ENCODE measurements around the gene RGS7. TPM values are rescaled to one million over a fixed set of nuclear protein-coding genes. Genes with fewer than 3 reads are reported as not detected.

RGS7 gene
- total RNA-seq, 1 donor from 2014 or later, result not detected

GRCh38 chr1:241086686-241087085 is 270.3 kb downstream of the RGS7 start:
- TF ChIP-seq CTCF (IDR thresholded peaks at IDR 0.05; ENCODE audit: insufficient read depth, low read length, severe bottlenecking), result no peak
- Histone ChIP-seq H3K27me3 (ENCODE audit: control insufficient read depth, insufficient read depth, low read length) (no peaks in the 10 kb centered on the region), H3K4me3 (ENCODE audit: low read depth, low read length) (no peak overlapping the region), H3K36me3 (ENCODE audit: control insufficient read depth, insufficient read depth, low read length) (no peaks in the 10 kb centered on the region)
- FAIRE-seq (no peak), DNase-seq (ENCODE audit: low read depth) (no peak)

DNA sequence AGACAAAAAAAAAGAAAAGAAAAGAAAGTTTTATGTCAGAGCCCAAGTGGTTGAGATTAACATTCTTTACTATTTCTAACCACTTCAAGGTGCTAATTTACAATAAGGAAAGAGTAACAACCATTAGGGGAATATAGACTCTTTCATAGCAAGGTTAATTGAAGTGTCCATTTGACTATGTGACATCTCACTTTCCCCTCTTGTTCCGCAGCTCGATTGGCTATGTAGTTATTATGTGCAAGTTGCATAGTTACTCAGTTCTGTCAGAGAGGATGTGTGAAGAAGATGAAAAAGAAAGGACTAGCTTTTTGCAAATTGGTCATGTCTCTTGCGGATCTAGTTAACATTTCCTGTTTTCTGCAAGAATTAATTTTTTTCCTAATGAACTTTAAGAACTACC is 273.7 kb downstream of the RGS7 start:
- H3K4me3 ChIP-seq (ENCODE audit: low read depth, low read length), result no peak overlapping the region
- no peak for DNase-seq (ENCODE audit: low read depth)
- no peak for TF ChIP-seq CTCF (IDR thresholded peaks at IDR 0.05; ENCODE audit: insufficient read depth, low read length, severe bottlenecking)
- no peaks in the 10 kb centered on the region for H3K36me3 ChIP-seq (ENCODE audit: control insufficient read depth, insufficient read depth, low read length)
- H3K27me3 ChIP-seq (ENCODE audit: control insufficient read depth, insufficient read depth, low read length), result no peaks in the 10 kb centered on the region
- FAIRE-seq, result no peak

- FAIRE-seq (no peak), DNase-seq (ENCODE audit: low read depth) (no peak)
- Histone ChIP-seq H3K27me3 (ENCODE audit: control insufficient read depth, insufficient read depth, low read length) (no peaks in the 10 kb centered on the region), H3K4me3 (ENCODE audit: low read depth, low read length) (no peak overlapping the region), H3K36me3 (ENCODE audit: control insufficient read depth, insufficient read depth, low read length) (no peaks in the 10 kb centered on the region)
- TF ChIP-seq CTCF (IDR thresholded peaks at IDR 0.05; ENCODE audit: insufficient read depth, low read length, severe bottlenecking), result no peak
Observed at GRCh38 chr1:241081473-241081872, 275.5 kb downstream of the RGS7 start.

GRCh38 chr1:241079459-241079858 is 277.5 kb downstream of the RGS7 start:
- no peaks in the 10 kb centered on the region for H3K27me3 ChIP-seq (ENCODE audit: control insufficient read depth, insufficient read depth, low read length)
- TF ChIP-seq CTCF (IDR thresholded peaks at IDR 0.05; ENCODE audit: insufficient read depth, low read length, severe bottlenecking), result no peak
- no peak for DNase-seq (ENCODE audit: low read depth)
- H3K4me3 ChIP-seq (ENCODE audit: low read depth, low read length), result no peak overlapping the region
- no peak for FAIRE-seq
- no peaks in the 10 kb centered on the region for H3K36me3 ChIP-seq (ENCODE audit: control insufficient read depth, insufficient read depth, low read length)

DNA sequence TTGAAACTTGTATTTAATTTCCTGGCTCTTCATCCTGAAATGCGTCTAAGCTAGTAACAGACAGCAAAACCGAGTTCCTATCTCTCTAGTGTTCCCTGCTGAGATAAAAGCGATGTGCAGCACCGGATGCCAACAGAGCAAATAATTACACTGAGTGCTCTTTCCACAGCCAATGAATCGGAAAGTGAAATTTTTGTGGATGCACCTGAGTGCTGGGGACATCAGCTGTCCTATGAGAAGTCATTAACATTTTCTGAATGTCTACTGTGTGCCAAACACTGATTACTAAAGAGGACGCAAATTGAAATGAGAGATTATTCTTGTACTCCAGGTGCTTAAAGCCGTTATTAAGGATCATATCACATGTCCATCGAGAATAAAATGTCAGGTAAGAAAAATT is 278.0 kb downstream of the RGS7 start:
- H3K4me3 ChIP-seq (ENCODE audit: low read depth, low read length), result no peak overlapping the region
- no peak for FAIRE-seq
- no peaks in the 10 kb centered on the region for H3K36me3 ChIP-seq (ENCODE audit: control insufficient read depth, insufficient read depth, low read length)
- TF ChIP-seq CTCF (IDR thresholded peaks at IDR 0.05; ENCODE audit: insufficient read depth, low read length, severe bottlenecking), result no peak
- H3K27me3 ChIP-seq (ENCODE audit: control insufficient read depth, insufficient read depth, low read length), result no peaks in the 10 kb centered on the region
- DNase-seq (ENCODE audit: low read depth), result no peak

DNA sequence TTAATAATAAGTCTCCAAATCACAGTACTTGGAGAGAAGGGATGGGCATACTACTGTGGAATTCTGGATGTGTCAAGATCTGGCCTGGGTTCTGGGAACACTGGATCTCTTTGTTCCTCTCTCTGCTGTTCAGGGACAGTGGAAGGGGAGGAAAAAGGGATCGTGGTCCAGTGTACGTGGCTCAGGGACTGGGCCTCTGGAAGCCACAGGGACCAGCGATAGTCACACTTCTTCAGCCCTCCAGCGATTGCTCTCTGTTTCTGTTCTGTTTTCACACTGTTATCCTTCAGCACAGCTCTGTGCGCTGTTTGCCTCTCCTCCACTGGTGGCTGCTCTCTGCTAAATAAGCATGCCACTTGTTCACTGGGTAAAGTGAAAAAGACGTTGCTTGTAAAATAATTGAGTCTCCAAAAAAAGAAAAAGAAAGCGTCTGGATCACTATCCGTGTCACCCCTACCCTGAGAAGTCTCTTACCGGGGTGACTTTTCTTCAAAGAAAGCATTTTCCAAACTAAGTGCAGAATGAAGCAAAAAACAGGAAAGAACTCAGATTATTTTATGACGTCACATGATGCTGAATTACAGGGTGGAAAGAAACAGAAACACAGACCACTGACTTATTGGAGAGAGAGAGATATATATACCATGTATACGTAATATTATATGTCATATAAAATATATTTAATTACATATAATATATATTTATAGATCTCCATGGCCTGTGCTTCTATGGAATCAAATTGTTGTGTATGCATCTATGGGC is 279.4 kb downstream of the RGS7 start:
- DNase-seq (ENCODE audit: low read depth), result no peak
- FAIRE-seq, result no peak
- no peak for TF ChIP-seq CTCF (IDR thresholded peaks at IDR 0.05; ENCODE audit: insufficient read depth, low read length, severe bottlenecking)

More for the DNA sequence above, 279.4 kb downstream of the RGS7 start:
- no peak overlapping the region for H3K4me3 ChIP-seq (ENCODE audit: low read depth, low read length)
- no peaks in the 10 kb centered on the region for H3K27me3 ChIP-seq (ENCODE audit: control insufficient read depth, insufficient read depth, low read length)
- no peaks in the 10 kb centered on the region for H3K36me3 ChIP-seq (ENCODE audit: control insufficient read depth, insufficient read depth, low read length)
